ENCODE data around the gene NUAK2.

NUAK2 gene

GRCh38 chr1:205339197-205339702 is 17.7 kb upstream of the NUAK2 start:
- H3K4me3 ChIP-seq (ENCODE audit: low read depth, low read length), result no peak overlapping the region
- TF ChIP-seq, protein P1, sequence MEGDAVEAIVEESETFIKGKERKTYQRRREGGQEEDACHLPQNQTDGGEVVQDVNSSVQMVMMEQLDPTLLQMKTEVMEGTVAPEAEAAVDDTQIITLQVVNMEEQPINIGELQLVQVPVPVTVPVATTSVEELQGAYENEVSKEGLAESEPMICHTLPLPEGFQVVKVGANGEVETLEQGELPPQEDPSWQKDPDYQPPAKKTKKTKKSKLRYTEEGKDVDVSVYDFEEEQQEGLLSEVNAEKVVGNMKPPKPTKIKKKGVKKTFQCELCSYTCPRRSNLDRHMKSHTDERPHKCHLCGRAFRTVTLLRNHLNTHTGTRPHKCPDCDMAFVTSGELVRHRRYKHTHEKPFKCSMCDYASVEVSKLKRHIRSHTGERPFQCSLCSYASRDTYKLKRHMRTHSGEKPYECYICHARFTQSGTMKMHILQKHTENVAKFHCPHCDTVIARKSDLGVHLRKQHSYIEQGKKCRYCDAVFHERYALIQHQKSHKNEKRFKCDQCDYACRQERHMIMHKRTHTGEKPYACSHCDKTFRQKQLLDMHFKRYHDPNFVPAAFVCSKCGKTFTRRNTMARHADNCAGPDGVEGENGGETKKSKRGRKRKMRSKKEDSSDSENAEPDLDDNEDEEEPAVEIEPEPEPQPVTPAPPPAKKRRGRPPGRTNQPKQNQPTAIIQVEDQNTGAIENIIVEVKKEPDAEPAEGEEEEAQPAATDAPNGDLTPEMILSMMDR (IDR thresholded peaks at IDR 0.05; ENCODE audit: low read depth, low read length), result no peak

DNA sequence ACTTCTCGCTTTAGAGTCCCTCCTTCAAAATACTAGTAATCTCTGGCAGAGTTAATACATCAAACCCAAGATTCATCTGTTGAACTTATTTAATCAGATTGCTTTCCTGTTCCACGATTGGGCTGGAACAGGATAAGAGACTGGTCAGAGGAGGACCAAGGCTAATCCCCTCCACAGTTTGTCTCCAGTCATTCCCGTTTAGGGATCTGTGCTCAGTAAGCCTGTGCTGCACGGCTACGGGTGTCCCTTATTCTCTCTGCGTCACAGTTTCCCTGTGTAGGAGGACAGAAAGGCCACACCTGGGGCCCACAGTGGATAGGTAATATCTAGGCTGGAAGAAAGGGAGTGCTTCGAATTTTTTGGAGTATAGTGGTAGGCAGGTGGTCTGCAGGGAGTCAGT is 16.5 kb upstream of the NUAK2 start:
- TF ChIP-seq, protein P1 (IDR thresholded peaks at IDR 0.05; ENCODE audit: low read depth, low read length), result no peak
- no peak overlapping the region for H3K4me3 ChIP-seq (ENCODE audit: low read depth, low read length)

DNA sequence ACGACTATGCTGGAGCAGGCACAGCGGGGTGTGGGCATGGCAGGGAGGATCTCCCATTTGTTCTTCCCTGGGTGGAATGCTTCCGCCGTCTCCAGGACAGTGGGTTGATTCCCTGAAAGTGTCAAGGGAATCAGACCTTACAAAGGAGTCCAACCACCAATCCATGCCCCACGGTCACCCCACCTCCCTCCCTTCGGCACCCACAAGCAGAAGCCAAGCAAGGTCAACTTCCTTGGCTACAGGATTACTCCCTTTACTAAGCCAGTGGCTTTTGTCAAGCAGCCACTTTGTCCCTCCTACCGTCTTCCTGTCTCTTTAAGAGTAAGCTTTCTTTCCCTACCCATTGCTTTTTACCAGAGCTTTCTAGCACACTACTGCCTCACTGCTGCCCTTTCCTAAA is 15.9 kb upstream of the NUAK2 start:
- TF ChIP-seq, protein P1 (IDR thresholded peaks at IDR 0.05; ENCODE audit: low read depth, low read length), result no peak
- H3K4me3 ChIP-seq (ENCODE audit: low read depth, low read length), result no peak overlapping the region

DNA sequence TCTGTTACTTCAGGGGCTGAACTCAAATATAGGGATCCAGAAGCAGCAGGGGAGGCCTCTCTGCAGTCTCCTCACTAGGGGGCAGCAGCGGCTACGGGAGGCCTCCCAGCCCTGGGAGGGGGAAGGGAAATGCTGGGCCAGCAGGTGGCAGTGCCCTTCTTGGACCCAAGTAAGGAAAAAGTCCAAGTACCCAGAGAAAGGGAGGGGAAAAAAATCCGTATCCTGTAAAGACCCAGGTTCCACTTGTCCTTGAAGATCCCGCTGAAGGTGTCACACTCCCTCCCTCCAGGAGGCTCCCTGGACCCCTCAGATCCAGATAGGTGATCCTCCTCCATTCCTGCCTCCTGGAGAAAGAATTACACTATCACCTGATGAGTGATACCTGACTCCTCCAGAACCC is 14.1 kb upstream of the NUAK2 start:
- H3K4me3 ChIP-seq (ENCODE audit: low read depth, low read length), result no peak overlapping the region
- TF ChIP-seq, protein P1 (IDR thresholded peaks at IDR 0.05; ENCODE audit: low read depth, low read length), result peak; percentile 98

GRCh38 chr1:205332015-205332791 is 10.7 kb upstream of the NUAK2 start:
- H3K4me3 ChIP-seq (ENCODE audit: low read depth, low read length), result no peak overlapping the region
- TF ChIP-seq, protein P1 (IDR thresholded peaks at IDR 0.05; ENCODE audit: low read depth, low read length), result no peak

DNA sequence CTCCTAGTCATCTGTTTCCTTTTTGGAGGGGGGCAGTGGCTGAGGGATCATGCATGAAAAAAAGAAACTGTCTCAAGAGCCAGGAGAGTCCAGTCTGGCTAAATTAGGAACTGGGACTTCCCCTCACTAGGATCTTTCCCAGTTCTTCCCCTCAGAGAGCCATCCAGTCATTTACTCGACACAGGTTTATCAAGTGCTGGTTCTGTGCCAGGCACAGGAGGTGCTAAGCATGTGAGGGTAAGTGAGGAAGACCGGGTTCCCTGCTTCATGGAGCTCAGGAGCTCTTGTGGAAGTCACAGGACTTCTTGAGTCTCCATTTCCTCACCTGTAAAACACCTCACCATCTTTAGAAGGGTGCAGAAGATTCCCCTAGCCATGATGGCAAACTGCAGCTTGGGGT is 8.6 kb upstream of the NUAK2 start:
- TF ChIP-seq, protein P1 (IDR thresholded peaks at IDR 0.05; ENCODE audit: low read depth, low read length), result no peak
- H3K4me3 ChIP-seq (ENCODE audit: low read depth, low read length), result no peak overlapping the region

DNA sequence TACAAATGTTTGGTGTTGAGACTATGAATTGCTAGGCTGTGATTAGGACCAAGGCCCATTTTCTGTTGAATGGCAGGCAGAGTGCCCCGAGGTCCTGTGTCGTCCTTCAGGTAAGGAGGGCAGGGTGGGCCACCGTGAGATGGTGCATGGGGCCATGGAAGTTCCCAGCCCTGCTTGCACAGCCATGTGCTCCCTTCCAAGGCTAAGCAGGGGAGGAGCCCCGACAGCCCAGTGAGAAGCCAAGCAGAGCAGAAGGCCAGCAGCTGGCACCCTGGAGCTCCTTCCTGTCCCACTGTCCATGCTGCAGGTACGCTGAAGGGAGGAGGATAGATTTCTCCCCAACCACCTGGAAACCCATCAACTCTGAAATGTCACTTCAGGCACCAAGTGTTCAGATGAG is 8.2 kb upstream of the NUAK2 start:
- no peak overlapping the region for H3K4me3 ChIP-seq (ENCODE audit: low read depth, low read length)
- TF ChIP-seq, protein P1 (IDR thresholded peaks at IDR 0.05; ENCODE audit: low read depth, low read length), result no peak
